Mucosa of rectum (tissue), 2 donors: ENCODE data around the gene TBC1D9B.
A peak's percentile ranks its signal among the peaks of the same experiment; 100 is the strongest.
"Not testable (repeated sequence)": the region's sequence is repeated elsewhere in the genome, so short reads cannot be mapped to it uniquely, and the experiment has no call there.

Source experiments
- H3K27ac ChIP-seq, 2 donors: one replicate each; pipeline ENCODE4 v1.7.0; 2013; ENCODE audit warnings: inconsistent platforms in 2 of 2, low read depth in 2 of 2, low read length in 2 of 2
- H3K27me3 ChIP-seq, 2 donors: one replicate each; pipeline ENCODE4 v1.7.0; 2013; ENCODE audit warnings: low read length in 2 of 2; ENCODE audit not compliant: control insufficient read depth in 2 of 2, insufficient read depth in 2 of 2
- H3K36me3 ChIP-seq, 2 donors: one replicate each; pipeline ENCODE4 v1.7.0; 2013; ENCODE audit warnings: low read length in 2 of 2; ENCODE audit not compliant: control insufficient read depth in 2 of 2, insufficient read depth in 2 of 2
- H3K4me1 ChIP-seq, 2 donors: one replicate each; pipeline ENCODE4 v1.7.0; 2013; ENCODE audit warnings: low read length in 2 of 2, mild to moderate bottlenecking in 1 of 2; ENCODE audit not compliant: control insufficient read depth in 2 of 2, insufficient read depth in 2 of 2
- H3K4me3 ChIP-seq, 2 donors: one replicate each; pipeline ENCODE4 v1.7.0; 2013; ENCODE audit warnings: low read length in 2 of 2
- H3K9ac ChIP-seq, 2 donors: one replicate each; pipeline ENCODE4 v1.7.0; 2013; ENCODE audit warnings: low read length in 2 of 2, low read depth in 1 of 2, mild to moderate bottlenecking in 1 of 2
- H3K9me3 ChIP-seq, 2 donors: one replicate each; pipeline ENCODE4 v1.7.0; 2013; ENCODE audit warnings: low read length in 2 of 2; ENCODE audit not compliant: control insufficient read depth in 2 of 2
- donor health status: healthy.
- donor health status: Normal muscosa, but diverticular disease.

TBC1D9B gene

GRCh38 chr5:179840321-179840720 is 67.4 kb downstream of the TBC1D9B start:
- H3K9ac ChIP-seq, result no peak overlapping the region
- no peak overlapping the region for H3K4me3 ChIP-seq
- H3K27me3 ChIP-seq, result no peaks in the 10 kb centered on the region
- H3K9me3 ChIP-seq, result no peaks in the 10 kb centered on the region
- H3K4me1 ChIP-seq, result peaks cover 0 to 8% of the 10 kb centered on the region in 2 donors
- peaks cover 45% of the 10 kb centered on the region in 2 donors for H3K36me3 ChIP-seq
- H3K27ac ChIP-seq, result no peak overlapping the region

DNA sequence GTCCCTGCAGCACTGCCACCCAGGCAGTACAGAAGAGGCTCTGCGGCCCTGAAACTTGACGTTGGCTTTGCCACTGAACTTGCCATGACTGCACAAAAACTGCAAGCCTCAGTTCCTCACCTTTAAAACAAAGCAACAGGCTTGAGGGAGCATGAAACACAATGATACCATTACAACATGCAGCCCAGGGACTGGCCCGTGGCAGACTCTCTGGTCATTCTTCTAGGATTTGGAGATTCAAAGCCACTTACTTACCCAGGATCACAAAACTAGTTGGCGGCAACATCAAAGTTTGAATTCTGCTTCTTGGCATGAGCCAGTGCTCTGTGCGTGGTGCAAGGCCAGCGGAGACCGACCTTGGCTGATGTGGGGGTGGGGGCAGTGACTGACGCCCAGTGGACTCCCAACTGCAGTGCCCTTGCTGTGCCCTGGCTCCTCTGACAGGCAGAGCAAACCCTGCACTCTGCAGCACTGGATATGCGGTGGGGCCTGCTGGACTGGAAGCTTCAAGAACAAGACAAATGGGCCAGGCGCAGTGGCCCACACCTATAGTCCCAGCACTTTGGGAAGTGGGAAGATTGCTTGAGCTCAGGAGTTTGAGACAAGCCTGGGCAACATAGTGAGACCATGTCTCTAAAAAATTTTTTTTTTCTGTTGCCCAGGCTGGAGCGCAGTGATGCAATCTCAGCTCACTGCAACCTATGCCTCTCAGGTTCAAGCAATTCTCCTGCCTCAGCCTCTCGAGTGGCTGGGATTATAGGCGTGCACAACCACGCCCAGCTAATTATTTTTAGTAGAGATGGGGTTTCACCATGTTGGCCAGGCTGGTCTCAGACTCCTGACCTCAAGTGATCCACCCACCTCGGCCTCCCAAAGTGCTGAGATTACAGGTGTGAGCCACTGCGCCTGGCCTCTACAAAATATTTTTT is 68.1 kb downstream of the TBC1D9B start:
- H3K27me3 ChIP-seq, result no peaks in the 10 kb centered on the region
- H3K36me3 ChIP-seq, result peaks cover 45% of the 10 kb centered on the region in 2 donors
- no peak overlapping the region for H3K9ac ChIP-seq
- no peaks in the 10 kb centered on the region for H3K9me3 ChIP-seq
- H3K4me3 ChIP-seq, result no peak overlapping the region
- H3K27ac ChIP-seq, result no peak overlapping the region
- peaks cover 0 to 8% of the 10 kb centered on the region in 2 donors for H3K4me1 ChIP-seq

- peak overlapping the region in 1 of 2 donors; percentile 29 for H3K27ac ChIP-seq
- no peaks in the 10 kb centered on the region for H3K9me3 ChIP-seq
- H3K9ac ChIP-seq, result no peak overlapping the region
- H3K36me3 ChIP-seq, result peaks cover 56 to 62% of the 10 kb centered on the region in 2 donors
- no peak overlapping the region for H3K4me3 ChIP-seq
- peaks cover 0 to 8% of the 10 kb centered on the region in 2 donors for H3K4me1 ChIP-seq
- no peaks in the 10 kb centered on the region for H3K27me3 ChIP-seq
Measured at GRCh38 chr5:179837076-179838011, 70.4 kb downstream of the TBC1D9B start.

- Histone ChIP-seq H3K9ac (peak overlapping the region in 1 of 2 donors; percentile 26), H3K9me3 (no peaks in the 10 kb centered on the region), H3K27me3 (no peaks in the 10 kb centered on the region), H3K4me1 (peaks cover 0 to 8% of the 10 kb centered on the region in 2 donors), H3K4me3 (no peak overlapping the region), H3K36me3 (peaks cover 59 to 67% of the 10 kb centered on the region in 2 donors), H3K27ac (peak overlapping the region; percentile 29 to 43)
Measured at GRCh38 chr5:179836225-179837019, 71.3 kb downstream of the TBC1D9B start.

GRCh38 chr5:179834871-179835270 is 72.8 kb downstream of the TBC1D9B start:
- not testable (repeated sequence) for H3K27ac ChIP-seq, H3K4me3 ChIP-seq, H3K9me3 ChIP-seq, H3K27me3 ChIP-seq, H3K4me1 ChIP-seq, H3K9ac ChIP-seq
- peaks cover 69 to 74% of the 10 kb centered on the region in 2 donors for H3K36me3 ChIP-seq

GRCh38 chr5:179834120-179834519 is 73.6 kb downstream of the TBC1D9B start:
- no peaks in the 10 kb centered on the region for H3K27me3 ChIP-seq
- H3K27ac ChIP-seq, result no peak overlapping the region
- H3K9me3 ChIP-seq, result no peaks in the 10 kb centered on the region
- peaks cover 0 to 8% of the 10 kb centered on the region in 2 donors for H3K4me1 ChIP-seq
- H3K9ac ChIP-seq, result no peak overlapping the region
- peaks cover 69 to 76% of the 10 kb centered on the region in 2 donors for H3K36me3 ChIP-seq
- no peak overlapping the region for H3K4me3 ChIP-seq

DNA sequence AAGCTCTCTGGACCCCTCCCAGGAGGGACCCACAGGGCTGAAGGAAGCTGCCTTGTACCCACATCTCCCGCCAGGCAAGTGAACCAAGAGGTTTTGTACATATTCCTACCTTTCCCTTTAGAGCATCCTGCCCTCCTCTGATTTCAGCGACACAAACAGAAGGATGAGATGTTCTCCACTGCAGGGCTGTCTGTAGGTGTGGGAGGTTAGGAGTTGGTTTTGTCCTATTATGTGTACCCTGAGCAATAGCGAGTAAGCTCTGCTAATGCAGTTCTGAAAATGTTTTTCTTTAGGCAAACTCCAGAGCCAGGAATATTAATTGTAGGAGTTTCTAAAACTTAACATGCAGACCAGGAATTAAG is 74.0 kb downstream of the TBC1D9B start:
- Histone ChIP-seq H3K36me3 (peaks cover 73 to 79% of the 10 kb centered on the region in 2 donors), H3K27me3 (no peaks in the 10 kb centered on the region), H3K4me1 (peaks cover 0 to 8% of the 10 kb centered on the region in 2 donors), H3K4me3 (no peak overlapping the region), H3K27ac (no peak overlapping the region), H3K9me3 (no peaks in the 10 kb centered on the region), H3K9ac (no peak overlapping the region)

DNA sequence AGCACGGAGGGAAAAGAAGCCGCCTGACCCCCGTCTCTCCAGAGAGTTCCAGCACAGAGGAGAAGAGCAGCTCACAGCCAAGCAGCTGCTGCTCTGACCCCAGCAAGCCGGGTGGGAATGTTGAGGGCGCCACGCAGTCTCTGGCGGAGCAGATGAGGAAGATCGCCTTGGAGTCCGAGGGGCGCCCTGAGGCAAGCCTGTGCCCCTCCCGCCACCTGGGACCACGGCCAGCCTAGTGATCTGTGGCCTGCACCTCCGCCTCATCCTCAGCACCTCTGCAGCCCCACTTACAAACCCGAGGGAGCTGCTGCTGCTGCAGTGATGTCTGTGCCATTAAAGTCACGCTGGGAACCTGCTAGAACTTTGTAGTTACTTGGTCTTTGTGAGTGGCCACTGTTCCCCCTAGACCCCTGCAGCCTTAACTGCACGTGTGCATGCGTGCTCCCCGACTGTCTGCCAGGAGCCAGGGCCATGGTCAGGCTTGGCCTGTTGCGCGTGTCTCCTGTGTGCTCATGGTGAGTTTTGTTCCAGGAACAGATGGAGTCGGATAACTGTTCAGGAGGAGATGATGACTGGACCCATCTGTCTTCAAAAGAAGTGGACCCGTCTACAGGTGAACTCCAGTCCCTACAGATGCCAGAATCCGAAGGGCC is 74.5 kb downstream of the TBC1D9B start:
- no peak overlapping the region for H3K9ac ChIP-seq
- H3K4me3 ChIP-seq, result no peak overlapping the region
- H3K4me1 ChIP-seq, result peaks cover 0 to 8% of the 10 kb centered on the region in 2 donors
- H3K9me3 ChIP-seq, result no peaks in the 10 kb centered on the region
- H3K27me3 ChIP-seq, result no peaks in the 10 kb centered on the region
- H3K27ac ChIP-seq, result no peak overlapping the region
- H3K36me3 ChIP-seq, result peaks cover 73 to 77% of the 10 kb centered on the region in 2 donors

GRCh38 chr5:179832039-179832745 is 75.5 kb downstream of the TBC1D9B start:
- Histone ChIP-seq H3K9ac (no peak overlapping the region), H3K27me3 (no peaks in the 10 kb centered on the region), H3K36me3 (peaks cover 66 to 73% of the 10 kb centered on the region in 2 donors), H3K27ac (no peak overlapping the region), H3K4me3 (no peak overlapping the region), H3K9me3 (no peaks in the 10 kb centered on the region), H3K4me1 (peaks cover 9 to 16% of the 10 kb centered on the region in 2 donors)
